Prostate gland (tissue), 2 donors: ENCODE measurements around the gene OR52E5.

Experiments
- CTCF ChIP-seq, 4 experiments: fragments of 200-600 bp in 2 of 4; fragments of 450-650 bp in 2 of 4; sonication (generic) in 2 of 4; IDR thresholded peaks; 1 replicate in 3 of 4; 2 replicates in 1 of 4; pipeline ENCODE4 v1.5.1; 2016 to 2019; ENCODE audit warnings: antibody characterized with exemption in 4 of 4, mild to moderate bottlenecking in 2 of 4, moderate library complexity in 2 of 4
- POLR2A ChIP-seq: fragments of 450-650 bp; IDR thresholded peaks from one replicate; pipeline ENCODE4 v1.6.1; 2016; ENCODE audit warnings: antibody characterized with exemption, mild to moderate bottlenecking
- POLR2AphosphoS5 ChIP-seq: sonication (generic); formaldehyde crosslinking; IDR thresholded peaks from one replicate; pipeline ENCODE4 v1.6.1; 2017; ENCODE audit warnings: antibody characterized with exemption

DNA sequence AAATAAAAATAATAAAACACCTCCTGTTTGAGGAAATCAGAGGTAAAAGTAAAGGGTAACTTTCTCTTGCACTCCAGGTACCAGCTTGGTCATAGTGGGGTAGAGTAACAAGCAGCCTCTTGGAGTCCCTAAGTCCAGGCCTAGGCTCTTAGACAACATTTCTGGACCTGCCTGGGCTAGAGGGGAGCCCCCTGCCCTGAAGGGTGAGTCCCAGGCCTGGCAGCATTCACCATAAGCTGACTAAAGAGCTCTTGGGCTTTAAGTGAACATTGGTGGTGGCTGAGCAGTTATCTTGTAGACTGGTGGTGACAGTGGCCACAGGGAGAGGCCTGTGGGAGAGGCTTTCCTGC, 30.4 kb downstream of the OR52E5 start:
- TF ChIP-seq CTCF (IDR thresholded peaks at IDR 0.05) (no peak), POLR2A (no peak), POLR2AphosphoS5 (no peak)
